GM18861 (cell line): Measurements from ENCODE around the gene BSN.

Experiments
- ATAC-seq: cut with Tn5 transposase; IDR thresholded peaks from one replicate; pipeline ENCODE4 v1.9.1; 2021; ENCODE audit not compliant: unreplicated experiment

The BSN gene, protein sequence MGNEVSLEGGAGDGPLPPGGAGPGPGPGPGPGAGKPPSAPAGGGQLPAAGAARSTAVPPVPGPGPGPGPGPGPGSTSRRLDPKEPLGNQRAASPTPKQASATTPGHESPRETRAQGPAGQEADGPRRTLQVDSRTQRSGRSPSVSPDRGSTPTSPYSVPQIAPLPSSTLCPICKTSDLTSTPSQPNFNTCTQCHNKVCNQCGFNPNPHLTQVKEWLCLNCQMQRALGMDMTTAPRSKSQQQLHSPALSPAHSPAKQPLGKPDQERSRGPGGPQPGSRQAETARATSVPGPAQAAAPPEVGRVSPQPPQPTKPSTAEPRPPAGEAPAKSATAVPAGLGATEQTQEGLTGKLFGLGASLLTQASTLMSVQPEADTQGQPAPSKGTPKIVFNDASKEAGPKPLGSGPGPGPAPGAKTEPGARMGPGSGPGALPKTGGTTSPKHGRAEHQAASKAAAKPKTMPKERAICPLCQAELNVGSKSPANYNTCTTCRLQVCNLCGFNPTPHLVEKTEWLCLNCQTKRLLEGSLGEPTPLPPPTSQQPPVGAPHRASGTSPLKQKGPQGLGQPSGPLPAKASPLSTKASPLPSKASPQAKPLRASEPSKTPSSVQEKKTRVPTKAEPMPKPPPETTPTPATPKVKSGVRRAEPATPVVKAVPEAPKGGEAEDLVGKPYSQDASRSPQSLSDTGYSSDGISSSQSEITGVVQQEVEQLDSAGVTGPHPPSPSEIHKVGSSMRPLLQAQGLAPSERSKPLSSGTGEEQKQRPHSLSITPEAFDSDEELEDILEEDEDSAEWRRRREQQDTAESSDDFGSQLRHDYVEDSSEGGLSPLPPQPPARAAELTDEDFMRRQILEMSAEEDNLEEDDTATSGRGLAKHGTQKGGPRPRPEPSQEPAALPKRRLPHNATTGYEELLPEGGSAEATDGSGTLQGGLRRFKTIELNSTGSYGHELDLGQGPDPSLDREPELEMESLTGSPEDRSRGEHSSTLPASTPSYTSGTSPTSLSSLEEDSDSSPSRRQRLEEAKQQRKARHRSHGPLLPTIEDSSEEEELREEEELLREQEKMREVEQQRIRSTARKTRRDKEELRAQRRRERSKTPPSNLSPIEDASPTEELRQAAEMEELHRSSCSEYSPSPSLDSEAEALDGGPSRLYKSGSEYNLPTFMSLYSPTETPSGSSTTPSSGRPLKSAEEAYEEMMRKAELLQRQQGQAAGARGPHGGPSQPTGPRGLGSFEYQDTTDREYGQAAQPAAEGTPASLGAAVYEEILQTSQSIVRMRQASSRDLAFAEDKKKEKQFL (N-terminal part only)

GRCh38 chr3:49553692-49554632, at the start of gene BSN:
Gene BSN, plus strand, starts transcription at chr3:49554477. Its CDS starts 126 bp downstream, at chr3:49554603.
- ATAC-seq, result peak; percentile 64

DNA sequence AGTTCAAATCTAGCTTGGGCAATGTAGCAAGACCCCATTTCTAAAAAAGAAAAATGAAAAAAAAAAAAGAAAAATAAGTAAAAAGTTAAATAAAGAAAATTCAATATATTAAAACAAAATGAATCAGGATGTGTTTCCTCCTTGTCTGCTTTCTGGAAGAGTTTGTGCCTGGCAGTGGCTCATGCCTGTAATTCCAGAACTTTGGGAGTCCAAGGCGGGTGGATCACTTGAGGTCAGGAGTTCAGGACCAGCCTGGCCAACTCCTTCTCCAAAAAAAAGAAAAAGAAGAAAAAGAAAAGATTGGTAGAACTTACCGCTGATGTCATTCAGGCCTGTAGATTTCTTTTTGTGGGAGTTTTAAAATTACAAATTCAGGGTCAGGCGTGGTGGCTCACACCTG, 47.4 kb upstream of the BSN start:
- ATAC-seq, result no peak

- no peak for ATAC-seq
Measured at GRCh38 chr3:49509028-49509561, 45.2 kb upstream of the BSN start.

DNA sequence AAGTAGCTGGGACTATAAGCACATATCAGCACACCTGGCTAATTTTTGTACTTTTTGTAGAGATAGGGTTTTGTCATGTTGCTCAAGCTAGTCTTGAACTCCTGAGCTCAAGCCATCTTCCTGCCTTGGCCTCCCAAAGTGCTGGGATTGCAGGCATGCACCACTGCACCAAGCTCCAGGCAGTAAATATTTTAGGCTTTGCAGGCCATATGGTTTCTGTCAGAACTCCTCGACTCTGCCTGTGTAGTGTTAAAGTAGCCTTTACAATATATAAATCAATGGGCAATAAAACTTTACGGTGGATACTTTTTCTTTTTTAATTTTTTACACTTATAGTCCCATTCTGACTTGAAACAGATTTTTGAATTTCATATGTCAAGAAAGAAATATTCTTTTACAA, 42.6 kb upstream of the BSN start:
- ATAC-seq, result no peak

DNA sequence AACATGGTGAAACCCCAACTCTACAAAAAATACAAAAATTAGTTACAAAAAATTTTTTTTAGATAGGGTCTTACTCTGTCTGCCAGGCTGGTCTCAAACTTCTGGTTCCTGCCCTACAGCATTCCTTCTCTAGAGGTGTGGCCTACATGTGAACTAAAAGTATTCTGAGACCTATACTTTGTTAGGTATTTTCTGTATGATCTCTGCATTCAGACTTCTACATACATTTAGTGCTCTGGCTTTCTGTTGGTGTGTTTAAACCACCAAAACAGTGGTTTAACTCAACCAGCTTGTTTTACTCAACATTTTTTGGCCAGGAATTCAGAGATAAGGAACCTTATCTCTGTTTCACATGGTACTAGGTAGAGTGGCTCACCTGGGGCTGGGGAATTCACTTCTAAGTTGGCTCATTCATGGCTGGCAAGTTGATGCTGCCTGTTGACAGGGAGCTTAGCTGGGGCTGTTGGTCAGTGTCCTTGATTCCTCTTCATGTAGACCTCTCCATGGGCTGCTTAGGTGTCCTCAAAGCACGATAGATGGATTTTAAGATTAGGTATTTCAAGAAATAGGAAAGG, 41.4 kb upstream of the BSN start:
- no peak for ATAC-seq

- ATAC-seq, result no peak
Measured at GRCh38 chr3:49513494-49514124, 40.7 kb upstream of the BSN start.

- ATAC-seq, result no peak
Measured at GRCh38 chr3:49518016-49518415, 36.3 kb upstream of the BSN start.

- no peak for ATAC-seq
Measured at GRCh38 chr3:49518441-49518840, 35.8 kb upstream of the BSN start.

DNA sequence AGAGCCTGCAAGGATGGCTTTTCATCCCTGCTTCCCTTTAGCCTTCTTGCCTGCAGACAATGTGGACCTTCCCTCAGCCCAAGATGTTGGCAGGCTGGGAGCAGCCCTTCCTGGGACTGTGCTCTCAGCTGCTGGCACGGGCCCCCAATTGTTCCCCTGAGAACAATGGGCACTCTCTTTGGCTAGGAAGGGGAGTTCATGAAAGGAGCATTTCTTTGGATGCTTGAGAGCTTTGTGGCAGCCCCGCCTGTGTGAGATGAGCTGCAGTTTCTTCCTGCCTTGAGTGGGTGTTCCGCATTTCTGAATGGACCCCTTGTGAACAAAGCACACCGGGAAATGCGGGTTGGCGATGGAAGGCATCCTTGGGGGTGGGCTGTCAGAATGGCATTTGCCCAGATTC, 35.0 kb upstream of the BSN start:
- ATAC-seq, result no peak

DNA sequence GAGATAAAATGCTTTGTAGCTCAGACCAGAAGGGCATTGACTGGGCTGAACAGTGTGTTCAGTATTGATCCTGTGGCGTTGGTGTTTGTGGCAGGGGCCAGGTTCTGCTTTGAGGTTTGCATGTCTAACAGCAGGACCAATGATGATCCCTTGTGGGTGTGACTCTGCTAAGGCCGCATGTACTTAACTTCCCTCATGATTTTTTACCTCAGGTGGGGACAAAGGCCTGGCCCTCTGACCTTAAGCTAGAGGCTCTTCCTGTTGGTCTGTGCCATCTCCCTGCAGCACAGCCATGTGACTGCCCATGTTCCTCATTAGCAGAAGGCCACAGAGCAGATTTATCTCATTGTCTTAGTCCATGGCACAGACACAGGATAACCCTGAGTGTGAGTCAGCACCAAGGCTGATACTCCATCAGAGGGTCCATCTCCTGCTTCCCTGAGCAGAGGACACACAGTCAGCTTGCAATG, 34.3 kb upstream of the BSN start:
- no peak for ATAC-seq

GRCh38 chr3:49523756-49524747, 30.2 kb upstream of the BSN start:
- ATAC-seq, result no peak

DNA sequence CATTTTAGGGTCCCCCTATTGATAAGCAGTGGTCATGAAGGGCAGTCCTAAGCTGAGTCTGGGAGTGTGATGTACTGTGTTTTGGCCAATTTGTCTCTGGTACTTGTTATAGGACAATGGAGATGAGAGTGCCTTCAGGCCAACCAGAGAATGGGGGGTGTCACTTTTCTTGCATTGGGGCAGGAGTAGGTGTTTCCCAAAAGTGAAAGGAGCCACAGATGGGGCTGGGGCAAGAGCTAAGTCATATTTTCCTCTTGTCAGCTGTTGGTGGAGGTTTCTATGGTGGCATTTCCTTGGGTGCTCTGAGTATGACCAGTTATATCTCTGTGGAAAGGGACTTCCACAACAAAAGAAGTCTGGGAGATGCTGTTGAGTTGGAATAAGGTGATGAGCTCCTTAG, 24.7 kb upstream of the BSN start:
- ATAC-seq, result no peak

DNA sequence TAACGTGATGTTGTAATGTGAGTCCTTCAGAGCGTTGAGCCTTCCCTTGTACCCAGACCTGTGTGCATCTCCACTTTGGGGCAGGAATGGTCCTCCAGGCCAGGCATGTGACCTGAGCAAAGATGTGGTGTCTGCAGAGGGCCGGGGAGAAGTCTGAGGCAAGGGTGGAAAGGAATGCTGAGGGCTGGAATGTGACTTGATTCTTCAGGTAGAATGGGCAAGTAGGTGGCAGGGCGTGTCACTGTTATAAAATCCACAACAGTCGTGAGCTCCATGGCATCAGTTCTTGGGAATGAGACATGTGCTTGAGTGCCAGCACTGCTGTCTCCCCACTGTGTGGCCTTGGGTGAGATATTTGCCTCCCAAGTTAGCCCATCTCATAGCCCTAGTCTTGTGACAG, 24.0 kb upstream of the BSN start:
- ATAC-seq, result no peak

GRCh38 chr3:49530701-49531100, 23.6 kb upstream of the BSN start:
- ATAC-seq, result no peak

DNA sequence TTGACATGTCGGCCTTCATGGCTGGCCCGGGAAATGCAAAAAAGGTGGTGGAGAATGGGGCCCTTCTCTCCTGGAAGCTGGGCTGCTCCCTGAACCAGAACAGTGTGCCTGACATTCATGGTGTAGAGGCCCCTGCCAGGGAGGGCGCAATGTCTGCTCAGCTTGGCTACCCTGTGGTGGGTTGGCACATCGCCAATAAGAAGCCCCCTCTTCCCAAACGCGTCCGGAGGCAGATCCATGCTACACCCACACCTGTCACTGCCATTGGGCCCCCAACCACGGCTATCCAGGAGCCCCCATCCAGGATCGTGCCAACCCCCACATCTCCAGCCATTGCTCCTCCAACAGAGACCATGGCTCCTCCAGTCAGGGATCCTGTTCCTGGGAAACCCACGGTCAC, 23.1 kb upstream of the BSN start:
- no peak for ATAC-seq

- no peak for ATAC-seq
Measured at GRCh38 chr3:49531715-49532114, 22.6 kb upstream of the BSN start.

GRCh38 chr3:49533031-49533430, 21.2 kb upstream of the BSN start:
- no peak for ATAC-seq
